ENCODE measurements around the gene DAPK1. TPM values are rescaled to one million over a fixed set of nuclear protein-coding genes. Genes with fewer than 3 reads are reported as not detected.

Gene DAPK1
- total RNA-seq, 1 donor from 2014 or later, result 10.2 TPM

DNA sequence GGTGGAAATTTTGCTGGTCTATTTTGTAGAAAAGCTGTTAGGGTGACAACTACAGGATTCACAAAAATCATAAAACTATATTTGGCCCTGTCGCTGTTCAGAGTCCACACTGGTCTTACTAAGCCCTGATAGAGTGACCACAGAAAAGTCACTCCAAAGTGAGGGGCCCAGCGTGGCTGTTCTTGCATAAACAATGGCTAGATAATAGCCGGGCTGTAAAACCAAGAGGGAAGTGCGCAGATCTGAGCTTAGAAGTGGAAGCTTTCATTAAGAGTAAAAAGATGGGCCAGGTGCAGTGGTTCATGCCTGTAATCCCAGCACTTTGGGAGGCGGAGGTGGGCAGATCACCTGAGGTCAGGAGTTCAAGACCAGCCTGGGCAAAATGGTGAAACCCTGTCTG lies 212.8 kb downstream of the DAPK1 start:
- ATAC-seq, result no peak
- intact Hi-C loops (cut with micrococcal nuclease), result no loop called here
- no peak for DNase-seq

DNA sequence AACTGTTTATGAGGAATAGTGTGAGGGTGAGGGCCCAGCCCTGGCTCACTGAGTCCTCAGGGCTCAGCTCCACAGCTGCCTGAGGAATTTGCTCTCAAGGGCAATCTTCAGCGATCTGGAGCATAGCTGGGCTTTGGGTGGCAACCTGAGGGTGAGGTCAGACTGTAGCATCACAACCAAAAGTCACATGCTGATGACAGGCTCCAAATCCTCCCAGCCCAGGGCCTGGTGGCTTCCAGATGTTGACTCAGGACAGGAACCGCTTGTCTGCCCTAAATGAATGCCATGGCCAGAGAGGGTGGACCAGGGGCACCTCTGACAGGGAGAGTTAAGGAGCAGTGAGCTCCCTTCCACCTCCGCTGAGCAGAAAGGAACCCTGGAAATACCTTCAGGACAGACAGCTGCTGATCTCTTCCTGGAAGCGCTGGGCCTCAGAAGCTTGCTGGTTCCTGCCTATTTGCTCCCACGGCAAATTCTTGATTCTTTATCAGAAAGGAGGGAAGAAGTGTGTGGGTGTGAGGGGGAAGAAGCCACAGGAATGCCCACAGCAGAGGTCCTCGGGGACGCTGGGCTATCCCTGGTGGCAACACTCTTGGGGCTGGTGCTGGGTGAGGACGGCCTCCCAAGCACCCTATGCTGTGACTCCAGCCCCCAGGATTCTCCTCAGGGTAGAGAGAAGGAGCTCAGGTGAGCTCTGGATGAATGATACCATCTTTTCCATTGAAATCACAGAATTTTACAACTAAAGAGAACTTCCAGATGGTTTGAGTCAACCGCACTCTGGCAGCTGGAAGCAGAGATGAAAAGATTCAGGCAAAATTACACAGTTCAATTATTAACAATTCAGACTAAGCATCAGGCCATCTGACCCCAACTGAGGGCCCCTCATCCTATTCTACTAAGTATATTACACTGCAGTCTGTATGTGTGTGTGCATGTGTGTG lies 214.5 kb downstream of the DAPK1 start:
- ATAC-seq (no peak), DNase-seq (no peak)
- intact Hi-C loops (cut with micrococcal nuclease), result no loop called here

DNA sequence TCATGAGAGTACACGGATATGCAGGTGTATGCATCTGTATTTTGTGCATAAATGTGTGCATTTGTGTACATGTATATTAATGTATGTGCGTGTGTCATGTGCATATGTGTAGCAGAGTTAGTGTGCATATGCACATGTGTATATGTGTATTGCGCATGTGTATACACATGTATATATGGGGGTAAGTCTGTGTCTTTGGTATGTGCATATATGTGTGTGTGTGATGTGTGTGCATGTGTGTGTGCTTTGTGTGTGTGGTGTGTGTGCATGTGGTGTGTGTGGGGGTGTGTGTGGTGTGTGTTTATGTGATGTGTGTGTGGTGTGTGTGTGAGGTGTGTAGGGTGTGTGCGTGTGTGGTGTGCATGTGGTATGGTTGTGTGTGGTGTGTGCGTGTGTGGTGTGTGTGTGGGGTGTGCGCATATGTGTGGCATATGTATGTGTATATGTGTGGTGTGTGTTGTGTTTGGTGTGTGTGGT lies 215.2 kb downstream of the DAPK1 start:
- no peak for ATAC-seq
- no peak for DNase-seq
- intact Hi-C loops (cut with micrococcal nuclease), result no loop called here

DNA sequence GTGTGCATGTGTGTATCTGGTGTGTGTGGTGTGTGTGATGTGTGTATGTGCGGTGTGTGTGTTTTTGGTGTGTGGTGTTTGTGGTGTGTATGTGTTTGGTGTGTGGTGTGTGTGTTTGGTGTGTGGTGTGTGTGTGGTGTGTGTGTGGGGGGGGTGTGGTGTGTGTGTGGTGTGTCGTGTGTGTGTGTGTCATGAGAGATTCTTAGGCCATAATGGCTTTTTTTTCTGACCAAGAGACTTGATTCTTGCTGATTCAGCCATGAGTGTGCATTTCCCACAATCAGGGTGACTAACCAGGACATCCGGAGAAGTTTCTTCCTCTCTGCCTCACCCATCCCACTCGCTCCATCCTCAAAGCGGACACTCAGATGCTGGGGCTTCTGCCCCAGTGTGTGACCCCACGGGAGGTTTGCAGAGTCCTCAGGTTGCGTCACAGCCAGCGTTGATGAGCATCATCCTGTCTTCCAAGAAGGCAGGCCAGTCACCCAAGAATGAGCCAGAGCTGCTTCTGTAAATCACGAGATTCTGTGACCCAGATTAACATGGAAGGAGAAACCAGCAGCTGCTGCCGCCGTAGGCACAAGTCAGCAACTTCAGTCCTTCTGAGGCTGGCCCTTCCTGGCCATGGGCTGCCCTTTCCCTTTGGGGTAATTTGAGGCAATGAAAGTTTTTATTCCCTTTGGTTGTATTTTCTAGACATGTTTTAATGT lies 215.8 kb downstream of the DAPK1 start:
- intact Hi-C loops (cut with micrococcal nuclease), result no loop called here
- DNase-seq (peak; percentile 85), ATAC-seq (peak; percentile 93)

DNA sequence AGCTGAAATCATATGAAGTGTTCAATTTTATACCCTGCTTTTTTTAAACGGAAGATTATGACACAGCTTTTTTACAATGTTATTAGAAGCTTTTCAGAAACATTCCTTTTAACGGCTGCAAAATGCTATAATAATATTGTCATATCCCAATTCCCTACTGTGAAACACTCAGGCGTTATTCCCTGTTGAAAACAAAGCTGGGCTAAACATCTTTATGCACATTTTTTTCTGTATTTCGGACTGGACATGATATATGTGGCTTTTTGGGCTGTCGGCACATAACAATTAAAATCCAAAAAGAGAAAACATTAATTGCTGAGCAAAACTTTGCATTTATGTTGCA lies 216.3 kb downstream of the DAPK1 start:
- intact Hi-C loops (cut with micrococcal nuclease), result no loop called here
- ATAC-seq (peak; percentile 7), DNase-seq (no peak)

DNA sequence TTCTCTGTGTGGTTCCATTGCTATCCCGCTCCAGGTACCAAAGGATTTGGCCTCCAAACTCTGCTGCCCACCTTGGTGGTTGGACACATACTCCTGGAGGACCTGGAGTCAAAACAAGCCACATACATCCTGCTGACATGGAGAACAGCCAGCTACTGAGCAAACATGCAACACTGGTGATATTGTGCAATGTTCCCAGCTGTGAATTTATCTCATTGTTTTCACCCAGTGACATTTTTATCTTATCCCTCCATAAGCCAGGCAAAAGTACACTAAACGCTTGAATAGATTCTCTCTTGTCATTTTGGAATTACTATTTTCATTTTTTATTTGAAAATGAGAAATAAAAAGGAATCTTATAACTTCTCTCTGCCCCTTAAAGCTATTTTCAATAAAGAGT lies 217.2 kb downstream of the DAPK1 start:
- ATAC-seq (peak; percentile 72), DNase-seq (no peak)
- intact Hi-C loops (cut with micrococcal nuclease), result no loop called here

DNA sequence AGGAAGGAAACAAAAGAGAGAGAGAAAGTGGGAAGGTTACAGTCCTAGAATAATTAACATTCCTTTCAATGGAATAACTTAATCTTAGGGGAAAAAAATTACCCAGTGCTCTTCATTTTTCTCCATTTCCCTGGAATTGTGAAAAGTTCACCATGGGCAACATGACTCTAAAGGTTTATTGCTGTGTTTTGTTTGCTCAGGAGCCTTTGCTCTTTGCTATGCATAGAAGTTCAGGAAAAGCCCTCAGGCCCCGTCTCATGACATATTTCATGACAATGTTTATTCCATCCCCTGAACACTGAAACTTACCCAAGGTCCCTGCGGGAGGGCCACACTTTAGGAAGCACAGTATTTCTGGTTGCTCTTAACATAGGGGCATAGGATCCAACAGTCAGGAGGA lies 218.5 kb downstream of the DAPK1 start:
- DNase-seq (no peak), ATAC-seq (no peak)
- intact Hi-C loops (cut with micrococcal nuclease), result no loop called here

DNA sequence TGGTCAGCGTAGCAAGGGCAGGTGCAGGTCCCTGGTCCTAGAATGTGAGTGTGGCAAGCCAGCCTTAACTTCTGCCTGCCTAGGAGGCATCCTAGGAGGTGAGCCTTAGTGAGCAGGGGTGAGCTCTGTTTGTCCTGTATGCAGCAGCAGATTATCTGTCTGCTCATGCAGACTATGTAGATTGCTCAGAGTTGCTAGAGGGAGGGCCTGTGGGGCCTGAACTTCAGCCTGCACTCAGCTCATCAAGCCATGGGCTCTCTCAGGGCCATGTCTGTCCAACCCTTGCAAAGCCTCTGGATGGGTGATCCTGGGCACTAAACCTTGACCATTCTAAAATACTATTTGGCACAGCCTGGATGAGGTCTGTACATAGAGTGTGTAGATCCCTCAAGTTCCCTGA lies 219.8 kb downstream of the DAPK1 start:
- intact Hi-C loops (cut with micrococcal nuclease), result no loop called here
- no peak for ATAC-seq
- DNase-seq, result no peak

DNA sequence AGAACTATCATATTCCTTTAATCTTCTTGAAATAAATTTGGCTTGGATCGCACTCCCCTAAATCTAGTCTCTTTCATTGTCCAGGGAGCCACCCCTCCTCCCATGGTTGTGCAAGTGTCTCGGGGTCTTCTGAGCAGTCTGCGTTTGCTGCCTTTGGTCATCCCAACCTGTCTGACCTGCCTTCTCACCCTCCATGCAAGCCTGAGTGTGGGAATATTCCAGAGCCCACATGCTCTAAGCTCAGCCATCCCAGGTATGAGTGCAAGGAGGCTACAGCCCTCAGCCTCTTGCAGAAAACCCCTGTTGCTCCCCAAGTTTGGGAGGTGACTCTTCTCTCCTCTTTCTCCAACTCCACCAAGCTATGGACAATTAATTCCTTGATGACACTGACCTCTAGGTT lies 220.6 kb downstream of the DAPK1 start:
- intact Hi-C loops (cut with micrococcal nuclease), result no loop called here
- ATAC-seq, result no peak
- DNase-seq, result no peak

DNA sequence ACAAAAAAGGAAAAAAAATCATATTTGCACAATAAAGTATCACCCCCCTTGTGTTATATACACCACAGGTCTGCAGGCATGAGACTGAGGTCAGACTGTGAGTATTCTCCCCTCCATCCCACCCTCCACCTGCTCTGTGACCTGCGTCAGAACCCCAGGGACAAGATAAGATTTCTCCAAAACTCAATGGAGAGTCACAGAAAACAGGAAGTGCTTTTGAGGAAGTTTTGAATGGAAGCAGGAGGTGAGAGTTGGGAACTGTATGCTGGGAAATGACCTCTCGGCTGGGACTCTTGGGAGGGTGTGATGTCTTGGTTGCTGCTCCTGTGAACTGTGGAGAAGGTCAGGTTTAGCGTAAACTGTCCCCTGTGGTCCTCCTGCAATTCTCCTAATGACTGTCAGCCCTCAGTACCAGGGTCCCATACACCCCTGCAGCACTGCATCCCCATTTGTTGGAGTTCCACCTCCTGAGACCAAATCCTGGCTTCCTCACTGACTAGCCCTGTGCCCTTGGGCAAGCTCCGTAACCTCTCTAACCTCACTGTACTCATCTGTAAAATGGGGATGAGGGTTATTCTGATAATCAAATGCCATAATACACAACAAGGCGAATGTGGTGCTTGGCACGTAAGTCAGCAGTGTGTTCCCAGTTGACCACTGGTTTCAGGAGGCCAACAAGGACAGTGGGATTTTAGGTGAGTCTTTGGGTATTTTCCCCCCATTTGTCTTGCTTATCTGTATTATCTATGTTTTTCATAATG lies 221.4 kb downstream of the DAPK1 start:
- intact Hi-C loops (cut with micrococcal nuclease), result no loop called here
- ATAC-seq, result no peak

DNA sequence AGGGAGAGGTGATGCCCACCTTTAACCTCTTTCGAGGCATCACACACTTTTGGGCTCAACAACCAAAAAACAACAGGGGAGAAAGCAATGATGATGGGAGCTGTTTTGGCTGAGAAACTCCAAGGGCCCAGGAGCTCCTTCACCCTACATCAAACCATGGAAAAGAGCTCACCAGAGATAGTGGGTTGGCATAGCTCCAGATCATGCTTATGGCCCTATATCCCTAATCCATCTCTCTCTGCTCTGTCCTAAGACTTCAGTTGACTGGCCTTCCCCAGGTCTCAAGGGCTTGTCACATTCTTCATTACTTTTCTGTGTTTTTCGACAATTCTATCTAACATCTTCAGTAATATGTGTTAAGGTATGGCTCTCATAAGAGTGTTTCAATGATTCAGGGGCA lies 222.5 kb downstream of the DAPK1 start:
- ATAC-seq (no peak), DNase-seq (no peak)
- intact Hi-C loops (cut with micrococcal nuclease), result no loop called here

More for the DNA sequence above, 221.4 kb downstream of the DAPK1 start:
- no peak for DNase-seq

DNA sequence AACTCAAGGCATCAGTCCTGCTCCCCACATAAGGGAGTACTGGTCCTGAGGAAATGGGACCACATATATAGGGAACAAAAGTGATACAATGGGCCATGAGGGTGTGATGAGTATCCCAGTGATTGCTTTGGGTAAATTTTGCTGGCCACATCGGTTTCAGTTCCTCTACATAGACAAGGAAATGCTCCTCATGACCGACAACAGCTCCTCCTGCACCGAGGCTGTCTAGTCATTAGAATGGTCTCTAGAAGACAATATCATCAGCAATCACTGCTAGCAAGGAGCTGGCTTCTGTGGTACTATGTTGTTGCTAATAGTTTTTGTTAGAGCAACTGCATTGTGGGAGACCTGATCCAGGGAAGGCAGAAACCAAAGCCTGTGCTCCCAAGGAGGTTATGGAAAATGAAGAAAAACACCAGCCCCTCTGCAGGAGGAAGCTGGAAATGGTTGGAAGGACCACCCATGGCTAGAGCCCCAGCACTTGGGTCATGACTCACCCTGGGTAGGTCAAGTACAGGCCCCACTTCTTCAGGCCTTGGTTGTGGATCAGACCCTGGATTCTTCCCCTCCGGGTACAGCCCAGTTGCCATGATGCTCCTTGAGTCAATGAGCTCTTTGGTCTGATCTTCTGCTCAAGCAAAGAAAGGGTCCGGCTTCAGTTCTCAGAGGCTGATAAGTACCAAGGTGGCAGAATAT lies 224.9 kb downstream of the DAPK1 start:
- intact Hi-C loops (cut with micrococcal nuclease), result no loop called here
- no peak for ATAC-seq
- DNase-seq, result no peak

DNA sequence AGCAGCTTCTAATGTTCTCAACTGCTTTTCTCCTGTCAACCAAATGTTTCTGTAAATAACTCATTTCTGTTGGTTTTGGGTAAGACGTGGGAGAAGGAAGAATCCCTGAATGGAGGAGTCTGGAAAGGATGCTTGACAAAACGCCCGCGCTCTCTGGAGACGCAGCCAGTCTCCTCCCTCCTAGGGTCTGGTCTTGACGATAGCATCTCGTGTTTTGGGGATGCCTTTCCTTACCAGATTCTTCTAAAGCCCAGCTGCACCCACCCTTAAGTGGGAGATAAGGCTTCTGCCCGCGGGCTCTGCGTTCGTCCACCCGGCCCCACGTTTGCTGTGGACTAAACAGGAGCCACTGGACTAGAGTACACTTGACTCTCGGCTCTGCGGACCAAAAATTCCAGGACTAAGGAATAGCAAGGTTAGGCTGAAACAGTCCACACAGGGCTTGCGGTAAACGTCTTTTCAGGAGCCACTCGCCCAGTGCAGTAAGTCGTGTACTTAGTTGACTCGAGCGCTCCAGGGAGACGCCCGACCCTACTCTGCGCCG lies 227.8 kb downstream of the DAPK1 start:
- peak; percentile 56 for DNase-seq
- intact Hi-C loops (cut with micrococcal nuclease), result no loop called here
- ATAC-seq, result peak; percentile 18

DNA sequence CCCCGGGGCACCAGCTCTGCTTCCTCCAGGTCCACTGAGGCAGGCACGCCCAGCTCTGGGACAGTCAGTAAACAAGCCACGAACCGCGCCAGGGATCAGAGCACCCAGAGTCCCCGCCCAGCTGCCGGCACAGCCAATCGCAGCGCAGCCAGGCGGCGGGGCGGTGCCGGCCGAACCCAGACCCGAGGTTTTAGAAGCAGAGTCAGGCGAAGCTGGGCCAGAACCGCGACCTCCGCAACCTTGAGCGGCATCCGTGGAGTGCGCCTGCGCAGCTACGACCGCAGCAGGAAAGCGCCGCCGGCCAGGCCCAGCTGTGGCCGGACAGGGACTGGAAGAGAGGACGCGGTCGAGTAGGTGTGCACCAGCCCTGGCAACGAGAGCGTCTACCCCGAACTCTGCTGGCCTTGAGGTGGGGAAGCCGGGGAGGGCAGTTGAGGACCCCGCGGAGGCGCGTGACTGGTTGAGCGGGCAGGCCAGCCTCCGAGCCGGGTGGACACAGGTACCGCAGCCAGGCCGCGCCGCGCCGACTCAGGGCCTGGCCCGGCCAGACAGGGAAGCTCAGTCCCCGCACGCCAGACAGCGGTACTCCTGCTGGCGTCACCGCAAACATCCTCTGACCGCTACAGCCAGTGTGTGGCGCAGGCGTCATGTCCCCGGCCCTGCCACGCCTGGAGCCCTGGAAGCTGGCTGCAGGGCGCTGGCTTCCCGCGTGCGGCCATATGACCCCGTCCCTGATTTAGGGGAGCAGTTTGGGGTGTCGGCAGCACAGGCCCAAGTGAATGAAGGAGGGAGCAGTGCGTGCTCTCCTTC lies 228.4 kb downstream of the DAPK1 start, which contains the start of gene CTSL:
CTSL (plus strand) TSS at position 220 of the 810 bp plus-strand sequence. CDS start 1,485 bp downstream, outside the sequence.
- intact Hi-C loops (cut with micrococcal nuclease), result no loop called here

DNA sequence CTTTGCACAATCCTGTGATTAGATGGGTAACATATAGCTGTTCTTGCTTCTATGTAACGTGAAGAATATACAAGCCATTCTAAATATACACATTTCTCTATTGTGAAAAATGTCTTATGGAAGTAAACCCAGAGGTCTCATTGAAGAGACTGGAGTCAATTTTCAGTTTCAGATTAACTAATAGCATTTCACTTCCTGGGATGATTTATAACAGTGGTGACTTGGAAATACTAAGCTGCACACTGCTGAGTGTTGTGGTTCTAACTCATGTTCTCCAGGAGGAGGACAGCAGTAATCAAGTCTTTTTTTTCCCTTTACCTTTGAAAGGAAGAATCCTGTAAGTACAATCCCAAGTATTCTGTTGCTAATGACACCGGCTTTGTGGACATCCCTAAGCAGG lies 231.6 kb downstream of the DAPK1 start:
- no peak for DNase-seq

More for the DNA sequence above, 228.4 kb downstream of the DAPK1 start, which contains the start of gene CTSL:
- ATAC-seq (peak; percentile 98), DNase-seq (peak; percentile 98)

DNA sequence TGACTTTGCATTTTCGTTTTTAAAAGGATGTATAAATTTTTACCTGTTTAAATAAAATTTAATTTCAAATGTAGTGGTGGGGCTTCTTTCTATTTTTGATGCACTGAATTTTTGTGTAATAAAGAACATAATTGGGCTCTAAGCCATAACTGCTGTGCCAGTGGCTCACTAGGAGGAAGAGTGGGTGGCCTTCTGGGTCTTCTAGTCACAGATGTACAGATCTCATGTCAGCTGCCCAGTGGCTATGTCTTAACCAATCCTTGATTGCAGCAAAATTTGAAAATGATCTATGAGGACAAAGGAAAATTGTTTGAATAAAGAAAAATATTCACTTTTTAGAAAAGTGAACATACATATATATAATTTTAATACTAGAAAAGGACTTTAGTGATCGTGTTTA lies 233.7 kb downstream of the DAPK1 start:
- no peak for ATAC-seq
- DNase-seq, result no peak
- intact Hi-C loops (cut with micrococcal nuclease), result no loop called here

More for the DNA sequence above, 231.6 kb downstream of the DAPK1 start:
- intact Hi-C loops (cut with micrococcal nuclease), result no loop called here
- ATAC-seq, result no peak

DNA sequence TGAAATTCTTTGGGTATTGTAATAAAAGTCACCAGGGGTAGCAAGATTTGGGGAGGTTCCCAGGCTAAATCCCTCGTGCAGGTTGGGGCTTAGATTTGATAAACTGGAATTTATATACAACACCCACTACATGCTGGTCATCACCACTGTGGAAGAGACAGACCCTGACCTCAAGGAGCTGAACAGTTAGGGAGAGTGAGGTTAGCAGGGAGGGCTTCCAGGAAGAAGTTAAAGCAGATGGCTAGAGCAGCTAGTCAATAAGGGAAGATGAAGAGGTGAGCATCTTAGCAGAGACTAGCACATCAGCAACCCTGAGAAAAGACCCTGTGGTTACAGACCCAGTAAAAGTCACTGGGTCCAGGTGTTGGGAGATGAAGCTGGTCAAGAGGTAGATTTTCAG lies 234.7 kb downstream of the DAPK1 start:
- DNase-seq (no peak), ATAC-seq (no peak)
- intact Hi-C loops (cut with micrococcal nuclease), result no loop called here

DNA sequence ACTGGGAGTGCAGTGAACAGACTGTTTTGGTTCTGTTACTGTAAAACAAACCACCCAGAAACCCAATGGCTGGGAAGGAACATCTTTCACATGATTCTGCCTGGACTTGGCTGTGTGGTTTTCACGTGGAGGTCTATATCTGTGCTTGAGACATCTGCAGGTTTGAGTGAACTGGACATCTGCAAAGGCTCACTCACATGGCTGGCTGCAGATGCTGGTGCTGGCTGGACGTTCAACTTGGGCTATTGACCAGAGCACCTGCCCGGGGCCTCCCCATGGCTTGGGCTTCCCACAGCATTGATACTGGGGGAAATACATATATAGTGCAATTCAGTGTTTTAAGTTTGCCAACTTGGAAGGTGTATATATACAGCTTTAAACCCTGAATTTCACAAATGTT lies 235.1 kb downstream of the DAPK1 start:
- ATAC-seq (no peak), DNase-seq (no peak)
- intact Hi-C loops (cut with micrococcal nuclease), result no loop called here

All from left ventricle myocardium superior (tissue), 1 donor.